ENCODE data around the gene NOX3. TPM values are rescaled to one million over a fixed set of nuclear protein-coding genes. Genes with fewer than 3 reads are reported as not detected.

NOX3 gene
- total RNA-seq, 1 donor from 2014 or later, result not detected

DNA sequence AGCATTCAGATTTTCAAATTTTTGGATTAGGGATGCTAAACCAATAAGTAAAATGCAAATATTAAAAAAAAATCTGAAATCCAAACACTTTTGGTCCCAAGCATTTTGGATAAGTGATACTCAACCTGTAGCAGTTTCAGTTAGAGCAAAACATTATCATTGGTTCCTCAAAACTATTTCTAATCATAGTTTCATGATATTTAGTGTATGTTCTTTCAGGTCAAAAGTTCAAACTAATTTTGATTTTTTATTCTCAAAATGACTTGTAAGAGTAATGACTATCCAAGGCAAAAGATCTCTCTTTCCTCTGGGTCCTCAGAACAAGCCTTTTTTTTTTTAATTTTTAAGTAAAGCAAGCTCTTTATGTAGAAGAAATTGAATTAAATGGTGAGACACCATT lies 77.4 kb downstream of the NOX3 start:
- H3K27ac ChIP-seq, result no peak overlapping the region
- TF ChIP-seq, protein P1, sequence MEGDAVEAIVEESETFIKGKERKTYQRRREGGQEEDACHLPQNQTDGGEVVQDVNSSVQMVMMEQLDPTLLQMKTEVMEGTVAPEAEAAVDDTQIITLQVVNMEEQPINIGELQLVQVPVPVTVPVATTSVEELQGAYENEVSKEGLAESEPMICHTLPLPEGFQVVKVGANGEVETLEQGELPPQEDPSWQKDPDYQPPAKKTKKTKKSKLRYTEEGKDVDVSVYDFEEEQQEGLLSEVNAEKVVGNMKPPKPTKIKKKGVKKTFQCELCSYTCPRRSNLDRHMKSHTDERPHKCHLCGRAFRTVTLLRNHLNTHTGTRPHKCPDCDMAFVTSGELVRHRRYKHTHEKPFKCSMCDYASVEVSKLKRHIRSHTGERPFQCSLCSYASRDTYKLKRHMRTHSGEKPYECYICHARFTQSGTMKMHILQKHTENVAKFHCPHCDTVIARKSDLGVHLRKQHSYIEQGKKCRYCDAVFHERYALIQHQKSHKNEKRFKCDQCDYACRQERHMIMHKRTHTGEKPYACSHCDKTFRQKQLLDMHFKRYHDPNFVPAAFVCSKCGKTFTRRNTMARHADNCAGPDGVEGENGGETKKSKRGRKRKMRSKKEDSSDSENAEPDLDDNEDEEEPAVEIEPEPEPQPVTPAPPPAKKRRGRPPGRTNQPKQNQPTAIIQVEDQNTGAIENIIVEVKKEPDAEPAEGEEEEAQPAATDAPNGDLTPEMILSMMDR (IDR thresholded peaks at IDR 0.05), result no peak
- intact Hi-C loops (cut with DNase I), result no loop called here
- H3K4me1 ChIP-seq, result no peaks in the 10 kb centered on the region
- H3K4me3 ChIP-seq, result no peak overlapping the region
- no peak for ATAC-seq
- no peaks in the 10 kb centered on the region for H3K36me3 ChIP-seq
- no peaks in the 10 kb centered on the region for H3K9me3 ChIP-seq
- DNase-seq, result no peak
- no peaks in the 10 kb centered on the region for H3K27me3 ChIP-seq (ENCODE audit: low read depth)

DNA sequence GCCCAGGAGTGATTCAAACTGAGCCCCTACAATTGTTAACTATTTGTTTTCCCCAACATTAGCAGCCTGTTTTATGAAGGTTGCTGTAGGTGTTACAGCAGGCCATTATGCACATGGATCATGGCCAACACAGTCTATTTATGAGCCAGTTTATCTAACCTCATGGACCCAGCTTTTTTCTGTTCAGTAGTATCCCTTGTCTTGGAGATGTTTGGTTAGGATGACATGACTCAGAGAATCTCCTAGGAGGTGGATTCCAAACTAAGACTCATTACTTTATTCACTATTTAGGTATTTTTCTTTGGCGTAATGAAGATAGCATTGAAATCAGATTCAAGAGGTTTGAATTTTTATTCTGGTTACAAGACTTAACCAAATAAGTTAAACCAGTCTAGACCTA lies 78.6 kb downstream of the NOX3 start:
- Histone ChIP-seq H3K27me3 (ENCODE audit: low read depth) (no peaks in the 10 kb centered on the region), H3K36me3 (no peaks in the 10 kb centered on the region), H3K4me1 (no peaks in the 10 kb centered on the region), H3K9me3 (no peaks in the 10 kb centered on the region), H3K27ac (no peak overlapping the region), H3K4me3 (no peak overlapping the region)
- DNase-seq (no peak), ATAC-seq (no peak)
- TF ChIP-seq, protein P1 (IDR thresholded peaks at IDR 0.05), result no peak
- intact Hi-C loops (cut with DNase I), result no loop called here

DNA sequence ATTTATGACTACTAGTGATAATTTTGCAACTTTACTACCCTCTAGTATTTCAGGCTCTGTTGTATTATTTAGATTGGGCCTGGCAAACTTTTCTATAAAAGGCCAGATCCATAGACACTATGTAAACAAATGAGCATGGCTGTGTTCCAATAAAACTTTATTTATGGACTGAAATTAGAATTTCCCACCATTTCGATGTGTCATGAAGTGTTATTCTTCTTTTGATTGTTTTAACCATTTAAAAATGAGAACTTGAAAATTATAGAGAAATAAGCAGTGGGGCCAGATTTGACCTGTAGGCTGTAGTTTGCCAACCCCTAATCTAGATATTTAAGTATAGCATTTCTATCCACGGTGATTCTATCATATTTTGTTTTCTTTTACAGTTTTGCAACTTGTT lies 79.8 kb downstream of the NOX3 start:
- Histone ChIP-seq H3K27me3 (ENCODE audit: low read depth) (no peaks in the 10 kb centered on the region), H3K4me1 (no peaks in the 10 kb centered on the region), H3K36me3 (no peaks in the 10 kb centered on the region), H3K9me3 (no peaks in the 10 kb centered on the region), H3K27ac (no peak overlapping the region), H3K4me3 (no peak overlapping the region)
- DNase-seq (no peak), ATAC-seq (no peak)
- intact Hi-C loops (cut with DNase I), result no loop called here
- TF ChIP-seq, protein P1 (IDR thresholded peaks at IDR 0.05), result no peak

DNA sequence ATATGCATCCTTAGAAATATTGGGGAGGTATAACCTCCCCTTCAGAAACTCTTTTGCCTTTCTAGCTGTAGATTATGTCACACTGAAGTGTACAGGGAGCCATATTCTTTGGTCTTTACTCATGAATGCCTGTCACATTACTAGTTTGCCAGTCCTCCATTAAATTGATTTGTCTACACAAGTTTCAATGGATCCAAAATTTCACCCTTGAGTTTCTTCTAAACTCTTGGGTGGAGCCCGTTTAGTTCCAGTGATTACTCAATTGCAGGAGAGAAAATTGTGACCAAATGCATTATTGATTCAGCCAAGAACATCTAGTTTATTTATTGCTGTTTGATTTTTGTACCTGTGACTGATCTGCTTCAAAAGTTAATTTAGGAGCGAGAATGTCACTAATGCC lies 81.0 kb downstream of the NOX3 start:
- no peak for ATAC-seq
- intact Hi-C loops (cut with DNase I), result no loop called here
- no peaks in the 10 kb centered on the region for H3K36me3 ChIP-seq

DNA sequence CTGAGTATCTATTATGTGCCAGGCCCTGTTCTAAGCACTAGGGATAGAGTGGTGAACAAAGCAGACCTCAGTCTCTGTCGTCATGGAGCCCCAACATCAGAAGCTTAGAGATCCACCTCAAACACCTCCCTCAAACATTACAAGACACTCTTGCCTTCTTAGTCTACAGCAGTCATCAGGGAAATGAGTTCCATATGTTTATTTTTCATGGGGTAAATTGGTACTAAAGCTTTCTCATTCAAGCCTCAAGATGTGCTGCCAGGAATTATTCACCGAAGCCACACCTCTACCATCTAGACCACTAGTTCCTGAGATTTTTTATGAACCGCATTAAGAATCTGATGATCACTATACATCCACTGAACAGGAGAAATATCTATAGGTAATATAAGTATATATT lies 82.4 kb downstream of the NOX3 start:
- intact Hi-C loops (cut with DNase I), result no loop called here
- Histone ChIP-seq H3K36me3 (no peaks in the 10 kb centered on the region), H3K4me1 (no peaks in the 10 kb centered on the region), H3K9me3 (no peaks in the 10 kb centered on the region), H3K27me3 (ENCODE audit: low read depth) (no peaks in the 10 kb centered on the region), H3K4me3 (no peak overlapping the region), H3K27ac (no peak overlapping the region)
- ATAC-seq (no peak), DNase-seq (no peak)
- TF ChIP-seq, protein P1 (IDR thresholded peaks at IDR 0.05), result no peak

More for the DNA sequence above, 81.0 kb downstream of the NOX3 start:
- TF ChIP-seq, protein P1 (IDR thresholded peaks at IDR 0.05), result no peak
- no peak overlapping the region for H3K4me3 ChIP-seq
- no peak overlapping the region for H3K27ac ChIP-seq
- H3K4me1 ChIP-seq, result no peaks in the 10 kb centered on the region
- DNase-seq, result no peak
- H3K27me3 ChIP-seq (ENCODE audit: low read depth), result no peaks in the 10 kb centered on the region
- no peaks in the 10 kb centered on the region for H3K9me3 ChIP-seq

DNA sequence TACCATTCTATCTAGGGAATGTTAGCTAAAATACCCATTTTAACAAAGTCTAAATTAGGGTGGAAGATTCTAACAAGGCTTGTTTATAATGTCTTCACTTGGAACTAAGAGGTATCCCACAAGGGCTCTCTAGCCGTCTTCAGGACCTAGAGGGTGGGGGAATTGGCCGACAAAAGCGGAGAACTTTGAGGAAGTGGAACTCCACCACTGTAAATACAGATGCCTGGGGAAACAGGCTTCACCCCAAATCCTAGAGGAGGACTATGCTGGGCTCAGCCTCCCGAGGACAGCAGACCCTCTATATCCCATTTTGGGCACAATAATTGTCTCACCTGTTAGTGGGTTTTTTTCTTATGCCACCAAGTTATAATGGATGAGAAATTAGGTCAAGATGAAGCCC lies 83.4 kb downstream of the NOX3 start:
- H3K27ac ChIP-seq, result no peak overlapping the region
- ATAC-seq (no peak), DNase-seq (no peak)
- no peak overlapping the region for H3K4me3 ChIP-seq
- intact Hi-C loops (cut with DNase I), result no loop called here
- no peaks in the 10 kb centered on the region for H3K9me3 ChIP-seq
- H3K27me3 ChIP-seq (ENCODE audit: low read depth), result no peaks in the 10 kb centered on the region
- H3K36me3 ChIP-seq, result no peaks in the 10 kb centered on the region
- TF ChIP-seq, protein P1 (IDR thresholded peaks at IDR 0.05), result no peak
- H3K4me1 ChIP-seq, result no peaks in the 10 kb centered on the region

Data from lower lobe of right lung (tissue), 2 donors.